Endothelial cell of umbilical vein (primary cell): ENCODE results near the gene MAPKAPK2. TPM values are rescaled to one million over a fixed set of nuclear protein-coding genes. Genes with fewer than 3 reads are reported as not detected.

Source experiments
- BruUV-seq: library from RNA; stranded (reverse); fragments of 400-500 nt; replicated peaks from 2 replicates; lab custom pipeline; 2021; lab: Mats Ljungman, UMichigan
- CTCF ChIA-PET: fragments of 300-600, 350-600 bp; sonication (Branson Sonifier 250); formaldehyde crosslinking; loops from one replicate; lab custom pipeline; 2021; ENCODE audit warnings: antibody characterized with exemption, inconsistent platforms; lab: Charles Lee
- POLR2A ChIA-PET: fragments of 300-600, 350-600 bp; sonication (Branson Sonifier 250); formaldehyde crosslinking; loops from one replicate; lab custom pipeline; 2021; ENCODE audit warnings: antibody characterized with exemption, inconsistent platforms; lab: Charles Lee
- DNase-seq: peaks from one replicate; pipeline ENCODE4 v3.0.0-alpha.2; 2011; ENCODE audit warnings: low read depth, low spot score
- FAIRE-seq: peaks from 2 replicates; lab custom pipeline; 2011; peaks lifted over from hg19 to GRCh38; lab: Jason Lieb, UNC
- H2AFZ ChIP-seq: 2 replicates; pipeline ENCODE4 v1.6.0; 2012; ENCODE audit warnings: low read depth, low read length, control low read depth, inconsistent platforms
- H3K27ac ChIP-seq: 2 replicates; pipeline ENCODE4 v1.5.1; 2011; ENCODE audit warnings: low read depth, mild to moderate bottlenecking, control low read depth, low read length, moderate library complexity; ENCODE audit not compliant: insufficient read depth
- H3K27me3 ChIP-seq, 2 experiments: 2 replicates each; pipeline versions ENCODE4 v1.6.0 to v1.6.1; 2011; ENCODE audit warnings: low read length in 2 of 2, mixed read lengths in 1 of 2; ENCODE audit not compliant: control insufficient read depth in 2 of 2, insufficient read depth in 2 of 2
- H3K36me3 ChIP-seq, 2 experiments: 2 replicates in 1 of 2; 3 replicates in 1 of 2; pipeline ENCODE4 v1.5.1; 2011; ENCODE audit warnings: low read length in 2 of 2, mild to moderate bottlenecking in 1 of 2, moderate library complexity in 1 of 2; ENCODE audit not compliant: control insufficient read depth in 2 of 2, insufficient read depth in 2 of 2; ENCODE audit errors: extremely low read depth in 1 of 2
- H3K4me1 ChIP-seq: 3 replicates; pipeline ENCODE4 v1.5.1; 2011; ENCODE audit warnings: mild to moderate bottlenecking, low read length; ENCODE audit not compliant: control insufficient read depth, insufficient read depth; ENCODE audit errors: extremely low read depth
- H3K4me2 ChIP-seq: 2 replicates; pipeline ENCODE4 v1.6.1; 2011; ENCODE audit warnings: low read length, control low read depth, mixed read lengths; ENCODE audit not compliant: insufficient read depth
- H3K4me3 ChIP-seq, 3 experiments: fragments of 200-600 bp in 1 of 3; sonication (generic), shearing (Covaris generic) in 1 of 3; replicated peaks in 1 of 3; 2 replicates each; pipeline ENCODE4 v1.5.1; 2011 to 2016; ENCODE audit warnings: control low read depth in 3 of 3, low read length in 3 of 3, mild to moderate bottlenecking in 2 of 3, inconsistent platforms in 1 of 3, low read depth in 1 of 3, moderate library complexity in 1 of 3; ENCODE audit not compliant: insufficient read depth in 1 of 3
- H3K79me2 ChIP-seq: 2 replicates; pipeline ENCODE4 v1.6.0; 2012; ENCODE audit warnings: low read length, inconsistent platforms; ENCODE audit not compliant: control insufficient read depth, insufficient read depth
- H3K9ac ChIP-seq: replicated peaks from 2 replicates; pipeline ENCODE3; 2011; ENCODE audit warnings: low read length, control low read depth; ENCODE audit not compliant: insufficient read depth; ENCODE audit errors: extremely low read depth
- H3K9me1 ChIP-seq: replicated peaks from 3 replicates; pipeline ENCODE4 v1.6.0; 2011; ENCODE audit warnings: mild to moderate bottlenecking, low read length; ENCODE audit not compliant: control insufficient read depth, insufficient read depth; ENCODE audit errors: extremely low read depth
- H3K9me3 ChIP-seq: replicated peaks from 2 replicates; pipeline ENCODE4 v1.5.1; 2012; ENCODE audit warnings: low read length, inconsistent platforms; ENCODE audit not compliant: control insufficient read depth, insufficient read depth
- H4K20me1 ChIP-seq: replicated peaks from 2 replicates; pipeline ENCODE3; 2011; ENCODE audit warnings: mild to moderate bottlenecking, low read length; ENCODE audit not compliant: control insufficient read depth, insufficient read depth; ENCODE audit errors: extremely low read depth
- CTCF ChIP-seq, 2 donors: IDR thresholded peaks; 1 replicate in 1 of 2; 2 replicates in 1 of 2; pipeline ENCODE4 v1.5.1; 2011; ENCODE audit warnings: low read length in 2 of 2, mild to moderate bottlenecking in 2 of 2, moderate library complexity in 2 of 2, control low read depth in 1 of 2, inconsistent platforms in 1 of 2, low read depth in 1 of 2; ENCODE audit not compliant: insufficient read depth in 1 of 2; ENCODE audit errors: extremely low read depth in 1 of 2
- EZH2 ChIP-seq: IDR thresholded peaks from 2 replicates; pipeline ENCODE4 v1.6.1; 2012; ENCODE audit warnings: borderline replicate concordance, low read depth, mild to moderate bottlenecking, moderate library complexity, low read length, inconsistent platforms; ENCODE audit not compliant: severe bottlenecking
- FOS ChIP-seq: IDR thresholded peaks from 2 replicates; pipeline ENCODE4 v1.6.1; 2011; ENCODE audit warnings: mild to moderate bottlenecking, low read length, moderate library complexity, borderline replicate concordance; ENCODE audit not compliant: insufficient read depth
- GATA2 ChIP-seq: IDR thresholded peaks from 2 replicates; pipeline ENCODE4 v1.7.0; 2011; ENCODE audit warnings: low read depth, mild to moderate bottlenecking, moderate library complexity, mixed read lengths, low read length; ENCODE audit not compliant: insufficient read length, insufficient read depth
- JUN ChIP-seq: IDR thresholded peaks from 2 replicates; pipeline ENCODE4 v1.6.1; 2011; ENCODE audit warnings: borderline replicate concordance, low read depth; ENCODE audit not compliant: insufficient read length, insufficient read depth
- MAX ChIP-seq: IDR thresholded peaks from 2 replicates; pipeline ENCODE4 v1.6.1; 2011; ENCODE audit not compliant: insufficient read depth, insufficient read length
- POLR2AphosphoS5 ChIP-seq: IDR thresholded peaks from 2 replicates; pipeline ENCODE4 v1.6.1; 2012; ENCODE audit warnings: low read depth, mild to moderate bottlenecking, control low read depth, low read length, moderate library complexity; ENCODE audit not compliant: insufficient read depth
- dilution Hi-C: fragments of 300-500 bp; cut with MboI; formaldehyde crosslinking; loops from one replicate; pipeline ENCODE4 v1.15.0; 2019; ENCODE audit warnings: low sequenced_read_pairs; ENCODE audit not compliant: extremely low pct_ligation_motif_present
- intact Hi-C: fragments of 100-400 bp; cut with micrococcal nuclease; formaldehyde crosslinking; loops from one replicate; pipeline ENCODE4 v1.10.0; 2022
- polyA plus RNA-seq, 4 experiments: library from polyadenylated mRNA; depleted of rRNA in 3 of 4; stranded (reverse) in 3 of 4; unstranded in 1 of 4; fragments of >200 nt; gene quantifications; 2 replicates each; pipeline versions ENCODE4 v1.2.1 to v1.2.3, GENCODE V29; 2011 to 2012; ENCODE audit warnings: missing spikeins in 1 of 4
- total RNA-seq: library from RNA; stranded (reverse); gene quantifications from 2 replicates; pipeline ENCODE4 v1.2.3, GENCODE V29; 2021

The MAPKAPK2 gene
- total and polyA plus RNA-seq, 2 donors (not counting 3 experiments of a cell fraction or from before 2014, with no cell fraction given), result 52.9 to 69.1 TPM

GRCh38 chr1:206708058-206708457 is 23.4 kb downstream of the MAPKAPK2 start:
- no peak overlapping the region for H3K4me2 ChIP-seq
- no peak for TF ChIP-seq JUN
- TF ChIP-seq FOS, result no peak
- TF ChIP-seq MAX, result no peak
- TF ChIP-seq EZH2, result no peak
- no peak for TF ChIP-seq CTCF (IDR thresholded peaks at IDR 0.05; ENCODE audit: extremely low read depth in 1 of 2, insufficient read depth in 1 of 2, low read depth in 1 of 2, low read length in 2 of 2)
- no peak for TF ChIP-seq GATA2
- TF ChIP-seq POLR2AphosphoS5, result no peak
- H3K9me1 ChIP-seq, result no peaks in the 10 kb centered on the region
- BruUV-seq, result no TSS peak
- peak; percentile 21 for DNase-seq
- H3K27ac ChIP-seq, result no peak overlapping the region
- H2AFZ ChIP-seq, result no peak overlapping the region
- H4K20me1 ChIP-seq, result peaks cover 2% of the 10 kb centered on the region
- ChIA-PET POLR2A (no interaction called here), CTCF (interaction anchor here (1.0 kb wide), 1 partner anchor 15 kb away, joined by 3 read pairs; no protein-coding TSS in a partner anchor)
- intact Hi-C loops (no loop called here), dilution Hi-C loops (no loop called here)
- H3K4me1 ChIP-seq, result peaks cover 15% of the 10 kb centered on the region
- no peaks in the 10 kb centered on the region for H3K36me3 ChIP-seq
- no peaks in the 10 kb centered on the region for H3K9me3 ChIP-seq
- no peak overlapping the region for H3K9ac ChIP-seq
- no peaks in the 10 kb centered on the region for H3K27me3 ChIP-seq
- H3K79me2 ChIP-seq, result peaks cover 77% of the 10 kb centered on the region
- FAIRE-seq, result no peak
- H3K4me3 ChIP-seq, result no peak overlapping the region
